ENCODE measurements around the gene MAP2K7.
"Not testable (repeated sequence)": the region's sequence is repeated elsewhere in the genome, so short reads cannot be mapped to it uniquely, and the experiment has no call there.

The MAP2K7 gene

GRCh38 chr19:7914099-7914498 is 10.4 kb downstream of the MAP2K7 start:
- H3K4me3 ChIP-seq, result no peak overlapping the region
- DNase-seq (ENCODE audit: low spot score), result no peak
- TF ChIP-seq CTCF (IDR thresholded peaks at IDR 0.05), result no peak
- no peak overlapping the region for H3K27ac ChIP-seq

- no peak within 1 kb of the TSS for H3K4me3 ChIP-seq
- no peak for DNase-seq (ENCODE audit: low spot score)
- no peak within 1 kb of the TSS for H3K27ac ChIP-seq
- TF ChIP-seq CTCF (IDR thresholded peaks at IDR 0.05), result no peak
These were observed 10.9 kb downstream of the MAP2K7 start, which contains the start of gene TGFBR3L for GRCh38 chr19:7914598-7915045. TSS of gene TGFBR3L (plus strand) at chr19:7914830.

- H3K27ac ChIP-seq, result no peak overlapping the region
These were observed 11.8 kb downstream of the MAP2K7 start for GRCh38 chr19:7915250-7916102.

GRCh38 chr19:7916103-7916954 is 12.7 kb downstream of the MAP2K7 start:
- Histone ChIP-seq H3K27ac (peak overlapping the region in 1 of 2 donors; percentile 64), H3K4me3 (peak overlapping the region; percentile 73)
- DNase-seq (ENCODE audit: low spot score), result no peak
- no peak for TF ChIP-seq CTCF (IDR thresholded peaks at IDR 0.05)

More at GRCh38 chr19:7915250-7916102, 11.8 kb downstream of the MAP2K7 start:
- no peak for TF ChIP-seq CTCF (IDR thresholded peaks at IDR 0.05)
- no peak for DNase-seq (ENCODE audit: low spot score)
- H3K4me3 ChIP-seq, result peak overlapping the region; percentile 73

GRCh38 chr19:7916955-7917266 is 13.2 kb downstream of the MAP2K7 start:
- TF ChIP-seq CTCF (IDR thresholded peaks at IDR 0.05), result no peak
- peak overlapping the region in 1 of 2 donors; percentile 64 for H3K27ac ChIP-seq
- no peak for DNase-seq (ENCODE audit: low spot score)
- peak overlapping the region; percentile 73 for H3K4me3 ChIP-seq

GRCh38 chr19:7917267-7918061 is 13.8 kb downstream of the MAP2K7 start:
- H3K27ac ChIP-seq, result peak overlapping the region in 1 of 2 donors; percentile 64
- peak; percentile 41 for TF ChIP-seq CTCF (IDR thresholded peaks at IDR 0.05)
- peak overlapping the region; percentile 73 for H3K4me3 ChIP-seq
- no peak for DNase-seq (ENCODE audit: low spot score)

GRCh38 chr19:7918062-7918614 is 14.5 kb downstream of the MAP2K7 start:
- Histone ChIP-seq H3K27ac (peak overlapping the region in 1 of 2 donors; percentile 64), H3K4me3 (peak overlapping the region; percentile 73)
- DNase-seq (ENCODE audit: low spot score), result not testable (repeated sequence)

Measured in coronary artery (tissue), 2 donors.